Measurements from ENCODE around the gene HSF4. TPM values are rescaled to one million over a fixed set of nuclear protein-coding genes. Genes with fewer than 3 reads are reported as not detected.

Gene HSF4
- total RNA-seq, 2 experiments from 2014 or later = 8.1 to 17.0 TPM

GRCh38 chr16:67207249-67208091, 42.9 kb downstream of the HSF4 start:
- H3K4me2 ChIP-seq (ENCODE audit: low read length) = no peak overlapping the region

GRCh38 chr16:67208154-67208896, 43.8 kb downstream of the HSF4 start:
- no peaks in the 10 kb centered on the region for H3K9me2 ChIP-seq (ENCODE audit: insufficient read depth, low read length)
- H4K20me1 ChIP-seq (ENCODE audit: insufficient read depth, low read length) = no peaks in the 10 kb centered on the region
- no peak for DNase-seq (ENCODE audit: low spot score)
- TF ChIP-seq EZH2phosphoT487 (IDR thresholded peaks at IDR 0.05; ENCODE audit: borderline replicate concordance, low read depth, low read length) (no peak), CTCF (conservative IDR thresholded peaks at IDR 0.05; ENCODE audit: low read length) (no peak)
- H3K4me3 ChIP-seq (ENCODE audit: low read depth, low read length, poor library complexity, severe bottlenecking) = no peak overlapping the region
- ChIA-PET POLR2A (interaction anchor here (0.7 kb wide), 1 partner anchor 25 kb away, joined by 3 read pairs; no protein-coding TSS in a partner anchor), CTCF (ENCODE audit: unreplicated experiment) (no interaction called here)
- H3K4me2 ChIP-seq (ENCODE audit: low read length) = no peak overlapping the region
- no peak overlapping the region for H3K27ac ChIP-seq (ENCODE audit: low read depth, low read length, poor library complexity, severe bottlenecking)
- H3K9me3 ChIP-seq (ENCODE audit: low read length) = no peaks in the 10 kb centered on the region
- H2AFZ ChIP-seq (ENCODE audit: low read length) = no peak overlapping the region
- intact Hi-C loops (cut with micrococcal nuclease; ENCODE audit: unreplicated experiment) = no loop called here
- H3K36me3 ChIP-seq (ENCODE audit: insufficient read depth, low read length) = peaks cover 12% of the 10 kb centered on the region
- no peaks in the 10 kb centered on the region for H3K4me1 ChIP-seq (ENCODE audit: insufficient read depth, low read length, poor library complexity, severe bottlenecking)
- BruUV-seq (replicated peaks) = no TSS peak
- H3K79me2 ChIP-seq (ENCODE audit: insufficient read depth, low read depth, low read length) = no peaks in the 10 kb centered on the region

More at GRCh38 chr16:67207249-67208091, 42.9 kb downstream of the HSF4 start:
- DNase-seq (ENCODE audit: low spot score) = no peak
- H3K27ac ChIP-seq (ENCODE audit: low read depth, low read length, poor library complexity, severe bottlenecking) = no peak overlapping the region
- no peak for TF ChIP-seq EZH2phosphoT487 (IDR thresholded peaks at IDR 0.05; ENCODE audit: borderline replicate concordance, low read depth, low read length)
- TF ChIP-seq CTCF (conservative IDR thresholded peaks at IDR 0.05; ENCODE audit: low read length) = no peak
- intact Hi-C loops (cut with micrococcal nuclease; ENCODE audit: unreplicated experiment) = no loop called here
- CTCF ChIA-PET (ENCODE audit: unreplicated experiment) = no interaction called here
- H3K4me3 ChIP-seq (ENCODE audit: low read depth, low read length, poor library complexity, severe bottlenecking) = no peak overlapping the region
- H3K36me3 ChIP-seq (ENCODE audit: insufficient read depth, low read length) = peaks cover 21% of the 10 kb centered on the region
- no peaks in the 10 kb centered on the region for H3K9me2 ChIP-seq (ENCODE audit: insufficient read depth, low read length)
- no peaks in the 10 kb centered on the region for H3K9me3 ChIP-seq (ENCODE audit: low read length)
- no peaks in the 10 kb centered on the region for H4K20me1 ChIP-seq (ENCODE audit: insufficient read depth, low read length)
- POLR2A ChIA-PET = no interaction called here
- H3K79me2 ChIP-seq (ENCODE audit: insufficient read depth, low read depth, low read length) = no peaks in the 10 kb centered on the region
- H3K4me1 ChIP-seq (ENCODE audit: insufficient read depth, low read length, poor library complexity, severe bottlenecking) = no peaks in the 10 kb centered on the region
- H2AFZ ChIP-seq (ENCODE audit: low read length) = no peak overlapping the region
- no TSS peak for BruUV-seq (replicated peaks)
